BE2C (cell line): ENCODE results near the gene MTMR2.
"Not testable (repeated sequence)": the region's sequence is repeated elsewhere in the genome, so short reads cannot be mapped to it uniquely, and the experiment has no call there.

Experiments
- DNase-seq: peaks from one replicate; pipeline ENCODE4 v3.0.0-alpha.2; 2020
- H3K27me3 ChIP-seq: fragments of 250-450 bp; sonication (Bioruptor Pico); 2 replicates; pipeline ENCODE4 v1.5.1; 2020; ENCODE audit warnings: mild to moderate bottlenecking
- H3K36me3 ChIP-seq: fragments of 250-450 bp; sonication (Bioruptor Pico); 2 replicates; pipeline ENCODE4 v1.5.1; 2020; ENCODE audit warnings: mild to moderate bottlenecking
- H3K4me1 ChIP-seq: fragments of 250-450 bp; sonication (Bioruptor Pico); 2 replicates; pipeline ENCODE4 v1.5.1; 2020
- H3K4me3 ChIP-seq: 2 replicates; pipeline ENCODE4 v1.5.1; 2011; ENCODE audit warnings: low read depth, low read length
- H3K9me3 ChIP-seq: fragments of 250-450 bp; sonication (Bioruptor Pico); 2 replicates; pipeline ENCODE4 v1.5.1; 2020
- TF ChIP-seq, protein P1 (sequence below): IDR thresholded peaks from 2 replicates; pipeline ENCODE4 v1.5.1; 2012; ENCODE audit warnings: mild to moderate bottlenecking, low read depth, low read length

Gene MTMR2

DNA sequence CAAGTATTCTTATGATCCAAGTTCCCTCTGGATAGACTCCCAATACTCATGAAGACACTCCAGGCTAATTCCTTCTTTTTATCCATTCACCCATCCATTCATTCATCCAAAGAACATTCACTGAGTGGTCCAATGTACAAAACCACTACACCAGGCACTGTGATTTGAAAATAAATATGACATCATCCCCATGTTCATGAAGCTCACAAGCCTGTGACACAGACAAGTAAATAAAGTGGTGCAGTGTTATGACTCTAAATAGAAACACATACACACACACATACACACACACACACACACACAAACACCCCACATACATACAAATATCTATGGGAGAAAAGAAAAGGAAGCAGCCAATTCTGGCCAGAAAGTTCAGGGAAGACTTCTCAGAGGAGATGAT, 35.5 kb downstream of the MTMR2 start:
- Histone ChIP-seq H3K4me3 (no peak overlapping the region), H3K36me3 (peaks cover 18% of the 10 kb centered on the region; the same call in 1 of the 2 replicates), H3K9me3 (no peaks in the 10 kb centered on the region), H3K27me3 (no peaks in the 10 kb centered on the region), H3K4me1 (no peaks in the 10 kb centered on the region)
- TF ChIP-seq, protein P1, sequence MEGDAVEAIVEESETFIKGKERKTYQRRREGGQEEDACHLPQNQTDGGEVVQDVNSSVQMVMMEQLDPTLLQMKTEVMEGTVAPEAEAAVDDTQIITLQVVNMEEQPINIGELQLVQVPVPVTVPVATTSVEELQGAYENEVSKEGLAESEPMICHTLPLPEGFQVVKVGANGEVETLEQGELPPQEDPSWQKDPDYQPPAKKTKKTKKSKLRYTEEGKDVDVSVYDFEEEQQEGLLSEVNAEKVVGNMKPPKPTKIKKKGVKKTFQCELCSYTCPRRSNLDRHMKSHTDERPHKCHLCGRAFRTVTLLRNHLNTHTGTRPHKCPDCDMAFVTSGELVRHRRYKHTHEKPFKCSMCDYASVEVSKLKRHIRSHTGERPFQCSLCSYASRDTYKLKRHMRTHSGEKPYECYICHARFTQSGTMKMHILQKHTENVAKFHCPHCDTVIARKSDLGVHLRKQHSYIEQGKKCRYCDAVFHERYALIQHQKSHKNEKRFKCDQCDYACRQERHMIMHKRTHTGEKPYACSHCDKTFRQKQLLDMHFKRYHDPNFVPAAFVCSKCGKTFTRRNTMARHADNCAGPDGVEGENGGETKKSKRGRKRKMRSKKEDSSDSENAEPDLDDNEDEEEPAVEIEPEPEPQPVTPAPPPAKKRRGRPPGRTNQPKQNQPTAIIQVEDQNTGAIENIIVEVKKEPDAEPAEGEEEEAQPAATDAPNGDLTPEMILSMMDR: no peak
- no peak for DNase-seq

DNA sequence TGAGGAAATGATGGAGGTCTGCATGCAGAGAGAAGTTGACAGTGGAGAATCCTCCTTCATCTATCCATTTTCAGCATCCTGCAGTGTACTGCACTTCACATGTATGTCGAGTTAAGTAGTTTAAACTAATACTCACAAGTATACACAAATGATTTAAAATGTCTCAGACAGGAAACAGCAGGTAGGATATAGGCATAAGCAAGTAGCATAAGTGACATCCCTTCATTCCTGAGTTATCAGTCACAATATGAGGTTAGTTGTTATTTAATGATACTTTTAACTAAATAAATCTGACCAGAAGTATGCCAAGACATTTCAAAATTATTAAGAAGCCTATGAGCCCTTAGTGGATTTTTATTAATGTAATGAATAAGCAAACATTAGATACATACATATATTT, 37.4 kb downstream of the MTMR2 start:
- no peaks in the 10 kb centered on the region for H3K27me3 ChIP-seq
- no peaks in the 10 kb centered on the region for H3K9me3 ChIP-seq
- no peaks in the 10 kb centered on the region for H3K4me1 ChIP-seq
- DNase-seq: no peak
- H3K36me3 ChIP-seq: peaks cover 18% of the 10 kb centered on the region; the same call in 1 of the 2 replicates
- no peak overlapping the region for H3K4me3 ChIP-seq
- TF ChIP-seq, protein P1: no peak

DNA sequence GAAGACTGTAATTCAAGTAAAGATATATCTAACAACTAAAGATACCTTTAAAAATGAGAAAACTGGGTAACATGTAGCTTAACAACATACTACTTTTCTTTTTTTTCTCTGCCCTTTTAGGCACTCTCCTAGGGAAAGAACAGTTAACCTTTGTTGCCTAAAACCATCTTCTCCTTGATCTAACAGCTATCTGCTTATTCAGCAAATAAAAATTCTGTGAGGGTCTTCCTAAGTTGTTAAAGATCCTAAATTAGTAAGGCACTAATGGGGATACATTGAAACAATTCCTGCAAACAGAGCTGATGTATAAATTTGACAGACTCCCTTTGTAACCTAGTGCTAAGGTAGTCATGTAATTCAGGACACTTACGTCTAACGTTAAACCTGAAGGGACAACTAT, 39.1 kb downstream of the MTMR2 start:
- H3K4me3 ChIP-seq: no peak overlapping the region
- H3K9me3 ChIP-seq: no peaks in the 10 kb centered on the region
- H3K36me3 ChIP-seq: peaks cover 18% of the 10 kb centered on the region; the same call in 1 of the 2 replicates
- no peaks in the 10 kb centered on the region for H3K27me3 ChIP-seq
- no peaks in the 10 kb centered on the region for H3K4me1 ChIP-seq
- TF ChIP-seq, protein P1: no peak
- DNase-seq: no peak

DNA sequence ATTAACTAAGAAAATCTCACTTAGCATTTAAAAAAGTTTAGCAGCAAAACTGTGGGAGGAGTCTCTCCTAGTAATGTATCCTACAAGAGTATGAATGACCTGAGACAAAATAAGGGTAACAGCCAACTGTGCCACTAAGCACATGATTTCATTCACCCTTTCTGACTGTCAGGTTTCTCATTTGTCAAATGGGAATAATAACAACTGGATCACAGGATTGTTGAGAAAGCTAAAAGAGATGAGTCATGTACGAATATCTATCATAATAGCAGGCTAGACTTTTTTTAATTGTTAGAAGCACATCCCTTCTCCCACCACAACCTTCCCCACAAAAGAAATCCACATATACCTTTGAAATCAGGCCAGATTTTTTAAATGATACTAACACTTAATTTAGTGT, 39.5 kb downstream of the MTMR2 start:
- Histone ChIP-seq H3K9me3 (no peaks in the 10 kb centered on the region), H3K4me3 (no peak overlapping the region), H3K27me3 (no peaks in the 10 kb centered on the region), H3K36me3 (peaks cover 18% of the 10 kb centered on the region; the same call in 1 of the 2 replicates), H3K4me1 (no peaks in the 10 kb centered on the region)
- TF ChIP-seq, protein P1: no peak
- DNase-seq: no peak

DNA sequence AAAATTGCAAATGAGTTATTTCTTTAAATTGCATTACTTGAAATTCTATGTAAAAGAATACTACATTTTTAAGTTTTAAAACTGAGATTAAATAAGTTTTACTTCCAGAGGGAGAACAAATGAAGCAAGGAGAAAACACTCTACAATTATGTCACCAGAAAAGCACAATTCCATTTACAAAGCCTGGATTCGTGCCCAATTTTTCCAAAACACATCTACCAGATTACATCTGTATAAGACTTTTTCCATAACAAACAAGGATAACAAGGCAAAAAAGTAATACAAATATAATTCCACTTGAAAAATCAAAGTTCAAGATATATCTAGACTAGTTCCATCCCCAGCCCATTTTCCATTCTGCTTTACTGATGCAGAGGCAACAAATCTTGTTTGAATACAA, 40.5 kb downstream of the MTMR2 start:
- H3K9me3 ChIP-seq: no peaks in the 10 kb centered on the region
- H3K4me1 ChIP-seq: no peaks in the 10 kb centered on the region
- DNase-seq: no peak
- H3K36me3 ChIP-seq: peaks cover 18% of the 10 kb centered on the region
- TF ChIP-seq, protein P1: no peak
- H3K27me3 ChIP-seq: no peaks in the 10 kb centered on the region
- H3K4me3 ChIP-seq: no peak overlapping the region

DNA sequence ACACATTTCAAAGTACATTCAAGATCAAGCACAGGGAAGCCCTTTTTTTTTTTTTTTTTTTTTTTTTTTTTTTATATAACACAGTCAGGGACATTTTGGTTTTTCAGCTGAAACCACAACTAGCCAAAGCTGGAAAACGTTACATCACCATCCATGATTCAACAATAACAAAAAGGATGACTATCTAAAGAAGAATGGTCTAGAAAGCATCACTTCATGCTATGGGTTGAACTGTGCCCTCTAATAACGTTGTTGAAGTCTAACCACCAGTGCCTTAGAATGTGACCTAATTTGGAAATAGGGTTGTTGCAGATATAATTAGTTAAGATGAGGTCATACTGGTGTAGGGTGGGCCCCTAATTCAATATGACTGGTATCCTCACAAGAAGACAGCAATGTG, 46.6 kb downstream of the MTMR2 start:
- Histone ChIP-seq H3K4me3 (no peak overlapping the region), H3K27me3 (no peaks in the 10 kb centered on the region), H3K36me3 (no peaks in the 10 kb centered on the region; the same call in none of the 2 replicates), H3K9me3 (no peaks in the 10 kb centered on the region), H3K4me1 (no peaks in the 10 kb centered on the region)
- TF ChIP-seq, protein P1: no peak
- DNase-seq: no peak

DNA sequence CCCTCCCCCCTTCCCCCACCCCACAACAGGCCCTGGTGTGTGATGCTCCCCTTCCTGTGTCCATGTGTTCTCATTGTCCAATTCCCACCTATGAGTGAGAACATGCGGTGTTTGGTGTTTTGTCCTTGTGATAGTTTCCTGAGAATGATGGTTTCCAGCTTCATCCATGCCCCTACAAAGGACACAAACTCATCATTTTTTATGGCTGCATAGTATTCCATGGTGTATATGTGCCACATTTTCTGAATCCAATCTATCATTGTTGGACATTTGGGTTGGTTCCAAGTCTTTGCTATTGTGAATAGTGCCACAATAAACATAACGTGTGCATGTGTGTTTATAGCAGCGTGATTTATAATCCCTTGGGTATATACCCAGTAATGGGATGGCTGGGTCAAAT, 53.0 kb downstream of the MTMR2 start:
- H3K36me3 ChIP-seq, H3K4me1 ChIP-seq, H3K4me3 ChIP-seq, H3K9me3 ChIP-seq, H3K27me3 ChIP-seq, DNase-seq: not testable (repeated sequence)
